GM19193 (cell line): ENCODE results near the gene GMPR2.

Source experiments
- POLR2A ChIP-seq: IDR thresholded peaks from 4 replicates; pipeline ENCODE4 v1.6.1; 2011; ENCODE audit not compliant: insufficient read depth, insufficient read length; ENCODE audit errors: extremely low read depth

The GMPR2 gene

GRCh38 chr14:24232645-24233537, at the start of gene GMPR2:
Gene GMPR2 (plus strand): TSS chr14:24232929. CDS start chr14:24233254, 325 bp downstream.
- TF ChIP-seq POLR2A = peak; percentile 60

GRCh38 chr14:24183014-24183481, 49.7 kb upstream of the GMPR2 start:
- no peak for TF ChIP-seq POLR2A

GRCh38 chr14:24184104-24184970, 48.4 kb upstream of the GMPR2 start:
- no peak for TF ChIP-seq POLR2A

GRCh38 chr14:24185026-24185425, 47.7 kb upstream of the GMPR2 start:
- TF ChIP-seq POLR2A = no peak

- TF ChIP-seq POLR2A = no peak
These were observed 47.0 kb upstream of the GMPR2 start for GRCh38 chr14:24185741-24186140.

- no peak for TF ChIP-seq POLR2A
These were observed 45.7 kb upstream of the GMPR2 start for GRCh38 chr14:24186831-24187538.

- no peak for TF ChIP-seq POLR2A
These were observed 45.2 kb upstream of the GMPR2 start for GRCh38 chr14:24187539-24187915.

GRCh38 chr14:24188251-24189058, 44.3 kb upstream of the GMPR2 start, which contains the start of gene IPO4:
Gene IPO4 (minus strand): TSS chr14:24188816. CDS start chr14:24188787, 29 bp downstream.
- peak; percentile 86 for TF ChIP-seq POLR2A

- no peak for TF ChIP-seq POLR2A
These were observed 43.7 kb upstream of the GMPR2 start for GRCh38 chr14:24189059-24189375.

- TF ChIP-seq POLR2A = no peak
These were observed 43.3 kb upstream of the GMPR2 start for GRCh38 chr14:24189460-24189859.

- no peak for TF ChIP-seq POLR2A
These were observed 42.3 kb upstream of the GMPR2 start for GRCh38 chr14:24190416-24190815.

- TF ChIP-seq POLR2A = no peak
These were observed 39.8 kb upstream of the GMPR2 start for GRCh38 chr14:24192933-24193332.

- TF ChIP-seq POLR2A = no peak
These were observed 38.4 kb upstream of the GMPR2 start for GRCh38 chr14:24194186-24194872.

- no peak for TF ChIP-seq POLR2A
These were observed 37.9 kb upstream of the GMPR2 start for GRCh38 chr14:24194873-24195185.
